Measurements from ENCODE around the gene APBA1. TPM values are rescaled to one million over a fixed set of nuclear protein-coding genes. Genes with fewer than 3 reads are reported as not detected.

The APBA1 gene
- total RNA-seq, 1 donor from 2014 or later, result 5.9 TPM

GRCh38 chr9:69461103-69461887 is 210.9 kb downstream of the APBA1 start:
- Mint-ChIP-seq H3K27ac (ENCODE audit: unreplicated experiment) (no peak overlapping the region), H3K27me3 (ENCODE audit: low read depth, unreplicated experiment) (peaks cover 18% of the 10 kb centered on the region), H3K4me3 (ENCODE audit: unreplicated experiment) (no peak overlapping the region), H3K36me3 (ENCODE audit: low read depth, unreplicated experiment) (peaks cover 4% of the 10 kb centered on the region), H3K9me3 (ENCODE audit: unreplicated experiment) (no peaks in the 10 kb centered on the region), H3K4me1 (ENCODE audit: low read depth, unreplicated experiment) (peaks cover 2% of the 10 kb centered on the region)
- Histone ChIP-seq H3K4me3 (ENCODE audit: insufficient read depth, low read depth, low read length) (no peak overlapping the region), H3K9me3 (ENCODE audit: insufficient read depth, low read depth, low read length) (no peaks in the 10 kb centered on the region), H4K20me1 (ENCODE audit: insufficient read depth, low read length) (no peaks in the 10 kb centered on the region), H3K36me3 (ENCODE audit: insufficient read depth, low read length) (no peaks in the 10 kb centered on the region), H3K27me3 (ENCODE audit: insufficient read depth, low read length) (no peaks in the 10 kb centered on the region), H3K27ac (ENCODE audit: low read depth, low read length) (no peak overlapping the region), H3K9ac (ENCODE audit: low read length) (no peak overlapping the region), H2AFZ (ENCODE audit: low read depth, low read length) (no peak overlapping the region), H3K4me1 (ENCODE audit: insufficient read depth, low read length) (no peaks in the 10 kb centered on the region), H3K79me2 (ENCODE audit: insufficient read depth, low read length) (no peaks in the 10 kb centered on the region), H3K4me2 (ENCODE audit: low read length) (no peak overlapping the region)
- FAIRE-seq, result no peak
- DNase-seq (ENCODE audit: low read depth), result no peak
- no peak for TF ChIP-seq EZH2 (IDR thresholded peaks at IDR 0.05; ENCODE audit: insufficient read depth, low read length)
- TF ChIP-seq CTCF (IDR thresholded peaks at IDR 0.05; ENCODE audit: insufficient read depth, low read depth, low read length), result no peak

DNA sequence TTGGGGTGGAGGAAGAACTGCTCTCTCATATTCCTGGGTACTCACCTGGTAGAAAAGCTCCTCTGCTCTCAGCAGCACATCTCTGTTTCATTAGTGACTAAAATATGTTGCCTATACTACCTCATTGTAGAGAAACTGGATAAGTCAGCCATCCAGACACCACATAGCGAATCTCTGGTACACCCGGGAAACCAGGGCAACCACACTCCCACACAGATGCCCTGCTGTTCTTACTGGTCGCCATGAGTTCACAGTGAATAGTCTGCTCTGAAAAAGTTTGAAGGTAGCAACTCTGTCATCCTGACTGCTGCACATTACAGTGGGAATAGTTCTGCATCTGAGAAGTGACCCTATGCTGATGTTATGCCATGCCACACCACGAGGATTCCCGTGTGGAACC is 212.2 kb downstream of the APBA1 start:
- Histone ChIP-seq H4K20me1 (ENCODE audit: insufficient read depth, low read length) (no peaks in the 10 kb centered on the region), H3K4me1 (ENCODE audit: insufficient read depth, low read length) (no peaks in the 10 kb centered on the region), H3K27ac (ENCODE audit: low read depth, low read length) (no peak overlapping the region), H2AFZ (ENCODE audit: low read depth, low read length) (no peak overlapping the region), H3K9ac (ENCODE audit: low read length) (no peak overlapping the region), H3K4me3 (ENCODE audit: insufficient read depth, low read depth, low read length) (no peak overlapping the region), H3K36me3 (ENCODE audit: insufficient read depth, low read length) (no peaks in the 10 kb centered on the region), H3K79me2 (ENCODE audit: insufficient read depth, low read length) (no peaks in the 10 kb centered on the region), H3K4me2 (ENCODE audit: low read length) (no peak overlapping the region), H3K27me3 (ENCODE audit: insufficient read depth, low read length) (no peaks in the 10 kb centered on the region), H3K9me3 (ENCODE audit: insufficient read depth, low read depth, low read length) (no peaks in the 10 kb centered on the region)
- TF ChIP-seq CTCF (IDR thresholded peaks at IDR 0.05; ENCODE audit: insufficient read depth, low read depth, low read length) (no peak), EZH2 (IDR thresholded peaks at IDR 0.05; ENCODE audit: insufficient read depth, low read length) (no peak)
- Mint-ChIP-seq H3K4me1 (ENCODE audit: low read depth, unreplicated experiment) (peaks cover 2% of the 10 kb centered on the region), H3K27me3 (ENCODE audit: low read depth, unreplicated experiment) (peaks cover 22% of the 10 kb centered on the region), H3K4me3 (ENCODE audit: unreplicated experiment) (no peak overlapping the region), H3K27ac (ENCODE audit: unreplicated experiment) (no peak overlapping the region), H3K36me3 (ENCODE audit: low read depth, unreplicated experiment) (peaks cover 4% of the 10 kb centered on the region), H3K9me3 (ENCODE audit: unreplicated experiment) (no peaks in the 10 kb centered on the region)
- no peak for DNase-seq (ENCODE audit: low read depth)
- no peak for FAIRE-seq

- Histone ChIP-seq H3K9me3 (ENCODE audit: insufficient read depth, low read depth, low read length) (no peaks in the 10 kb centered on the region), H3K36me3 (ENCODE audit: insufficient read depth, low read length) (no peaks in the 10 kb centered on the region), H3K27me3 (ENCODE audit: insufficient read depth, low read length) (no peaks in the 10 kb centered on the region), H3K79me2 (ENCODE audit: insufficient read depth, low read length) (no peaks in the 10 kb centered on the region), H3K4me3 (ENCODE audit: insufficient read depth, low read depth, low read length) (no peak overlapping the region), H4K20me1 (ENCODE audit: insufficient read depth, low read length) (no peaks in the 10 kb centered on the region), H2AFZ (ENCODE audit: low read depth, low read length) (no peak overlapping the region), H3K4me1 (ENCODE audit: insufficient read depth, low read length) (no peaks in the 10 kb centered on the region), H3K9ac (ENCODE audit: low read length) (no peak overlapping the region), H3K27ac (ENCODE audit: low read depth, low read length) (no peak overlapping the region), H3K4me2 (ENCODE audit: low read length) (no peak overlapping the region)
- no peak for TF ChIP-seq CTCF (IDR thresholded peaks at IDR 0.05; ENCODE audit: insufficient read depth, low read depth, low read length)
- no peak for TF ChIP-seq EZH2 (IDR thresholded peaks at IDR 0.05; ENCODE audit: insufficient read depth, low read length)
- H3K27me3 Mint-ChIP-seq (ENCODE audit: low read depth, unreplicated experiment), result peaks cover 23% of the 10 kb centered on the region
- peaks cover 2% of the 10 kb centered on the region for H3K4me1 Mint-ChIP-seq (ENCODE audit: low read depth, unreplicated experiment)
- no peak for FAIRE-seq
- no peak for DNase-seq (ENCODE audit: low read depth)
- peaks cover 8% of the 10 kb centered on the region for H3K36me3 Mint-ChIP-seq (ENCODE audit: low read depth, unreplicated experiment)
- H3K4me3 Mint-ChIP-seq (ENCODE audit: unreplicated experiment), result no peak overlapping the region
- no peak overlapping the region for H3K27ac Mint-ChIP-seq (ENCODE audit: unreplicated experiment)
- H3K9me3 Mint-ChIP-seq (ENCODE audit: unreplicated experiment), result no peaks in the 10 kb centered on the region
Observed at GRCh38 chr9:69458176-69458575, 214.0 kb downstream of the APBA1 start.

Measured in astrocyte (in vitro differentiated cells and primary cell).